GM23248 (cell line): Measurements from ENCODE around the gene ZNF689.

Experiments
- EZH2 ChIP-seq: fragments of 200-600 bp; sonication (generic); IDR thresholded peaks from 2 replicates; pipeline ENCODE4 v1.6.1; 2018; ENCODE audit warnings: antibody characterized with exemption, mild to moderate bottlenecking; ENCODE audit not compliant: insufficient read depth, poor library complexity, severe bottlenecking
- EZH2phosphoT487 ChIP-seq: fragments of 200-600 bp; sonication (generic); IDR thresholded peaks from 2 replicates; pipeline ENCODE4 v1.6.1; 2018; ENCODE audit warnings: antibody characterized with exemption, moderate library complexity, mild to moderate bottlenecking, low read depth; ENCODE audit not compliant: insufficient read depth

DNA sequence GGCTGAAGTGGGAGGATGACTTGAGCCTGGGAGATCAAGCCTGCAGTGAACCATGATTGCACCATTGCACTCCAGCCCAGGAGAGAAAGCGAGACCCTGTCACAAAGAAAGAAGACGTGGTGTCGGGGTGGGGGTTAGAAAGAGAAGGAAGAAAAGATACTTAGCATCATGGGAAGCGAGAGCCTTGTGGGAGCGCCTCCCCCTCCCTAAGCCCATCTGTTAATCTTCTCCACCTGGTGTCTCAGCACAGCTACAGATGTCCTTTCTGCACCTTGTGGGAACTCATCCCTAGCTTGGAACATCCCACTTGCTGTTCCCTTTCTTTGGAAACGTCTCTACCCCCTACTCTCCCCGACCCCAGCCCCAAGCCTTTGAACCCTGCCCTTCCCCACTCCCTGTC is 44.7 kb downstream of the ZNF689 start:
- TF ChIP-seq EZH2phosphoT487 (no peak), EZH2 (no peak)
